ENCODE measurements around the gene PHLPP1.

Gene PHLPP1

DNA sequence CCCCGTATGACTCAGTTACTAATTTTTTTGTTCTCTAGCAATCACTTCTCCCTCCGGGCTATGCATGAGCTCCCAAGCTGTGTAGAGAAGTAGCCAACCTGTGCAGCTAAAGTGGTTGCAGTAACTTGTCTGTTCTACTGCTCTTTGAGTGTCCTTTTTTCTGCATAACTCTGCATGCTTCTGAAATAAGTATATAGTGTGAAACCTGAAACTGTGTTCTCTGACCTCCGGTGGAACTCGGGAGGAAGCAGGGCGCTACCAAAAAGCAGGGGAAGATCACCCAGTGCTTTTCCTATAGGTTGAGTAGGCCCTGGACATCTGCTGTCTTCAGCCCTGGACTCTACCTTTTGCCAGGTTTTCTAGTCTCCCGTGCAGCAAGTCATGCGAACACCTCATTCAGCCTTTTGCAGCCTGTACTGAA, 47.8 kb downstream of the PHLPP1 start:
- peak; percentile 63 for DNase-seq (ENCODE audit: low spot score)
- H3K36me3 ChIP-seq (ENCODE audit: low read depth) = no peaks in the 10 kb centered on the region
- TF ChIP-seq CTCF (IDR thresholded peaks at IDR 0.05; ENCODE audit: poor library complexity, severe bottlenecking) = no peak
- peaks cover 52% of the 10 kb centered on the region for H3K4me1 ChIP-seq (ENCODE audit: insufficient read depth, poor library complexity, severe bottlenecking)
- no peak overlapping the region for H3K4me3 ChIP-seq (ENCODE audit: severe bottlenecking)
- peak; percentile 81 for ATAC-seq (ENCODE audit: low read depth)
- no peaks in the 10 kb centered on the region for H3K27me3 ChIP-seq (ENCODE audit: insufficient read depth, poor library complexity, severe bottlenecking)
- H3K9me3 ChIP-seq (ENCODE audit: severe bottlenecking) = no peaks in the 10 kb centered on the region
- H3K27ac ChIP-seq (ENCODE audit: poor library complexity, severe bottlenecking) = peak overlapping the region; percentile 95

- H3K9me3 ChIP-seq (ENCODE audit: severe bottlenecking) = no peaks in the 10 kb centered on the region
- DNase-seq (ENCODE audit: low spot score) (no peak), ATAC-seq (ENCODE audit: low read depth) (no peak)
Observed at GRCh38 chr18:62766266-62766665, 50.9 kb downstream of the PHLPP1 start.

GRCh38 chr18:62767321-62767720, 52.0 kb downstream of the PHLPP1 start:
- Histone ChIP-seq H3K27me3 (ENCODE audit: insufficient read depth, poor library complexity, severe bottlenecking) (no peaks in the 10 kb centered on the region), H3K9me3 (ENCODE audit: severe bottlenecking) (no peaks in the 10 kb centered on the region), H3K27ac (ENCODE audit: poor library complexity, severe bottlenecking) (peak overlapping the region; percentile 95), H3K4me1 (ENCODE audit: insufficient read depth, poor library complexity, severe bottlenecking) (peaks cover 45% of the 10 kb centered on the region), H3K36me3 (ENCODE audit: low read depth) (no peaks in the 10 kb centered on the region), H3K4me3 (ENCODE audit: severe bottlenecking) (no peak overlapping the region)
- DNase-seq (ENCODE audit: low spot score) = no peak
- TF ChIP-seq CTCF (IDR thresholded peaks at IDR 0.05; ENCODE audit: poor library complexity, severe bottlenecking) = no peak
- ATAC-seq (ENCODE audit: low read depth) = peak; percentile 63

More at GRCh38 chr18:62766266-62766665, 50.9 kb downstream of the PHLPP1 start:
- Histone ChIP-seq H3K27ac (ENCODE audit: poor library complexity, severe bottlenecking) (peak overlapping the region; percentile 95), H3K27me3 (ENCODE audit: insufficient read depth, poor library complexity, severe bottlenecking) (no peaks in the 10 kb centered on the region), H3K4me3 (ENCODE audit: severe bottlenecking) (no peak overlapping the region), H3K36me3 (ENCODE audit: low read depth) (no peaks in the 10 kb centered on the region), H3K4me1 (ENCODE audit: insufficient read depth, poor library complexity, severe bottlenecking) (peaks cover 45% of the 10 kb centered on the region)
- no peak for TF ChIP-seq CTCF (IDR thresholded peaks at IDR 0.05; ENCODE audit: poor library complexity, severe bottlenecking)

DNA sequence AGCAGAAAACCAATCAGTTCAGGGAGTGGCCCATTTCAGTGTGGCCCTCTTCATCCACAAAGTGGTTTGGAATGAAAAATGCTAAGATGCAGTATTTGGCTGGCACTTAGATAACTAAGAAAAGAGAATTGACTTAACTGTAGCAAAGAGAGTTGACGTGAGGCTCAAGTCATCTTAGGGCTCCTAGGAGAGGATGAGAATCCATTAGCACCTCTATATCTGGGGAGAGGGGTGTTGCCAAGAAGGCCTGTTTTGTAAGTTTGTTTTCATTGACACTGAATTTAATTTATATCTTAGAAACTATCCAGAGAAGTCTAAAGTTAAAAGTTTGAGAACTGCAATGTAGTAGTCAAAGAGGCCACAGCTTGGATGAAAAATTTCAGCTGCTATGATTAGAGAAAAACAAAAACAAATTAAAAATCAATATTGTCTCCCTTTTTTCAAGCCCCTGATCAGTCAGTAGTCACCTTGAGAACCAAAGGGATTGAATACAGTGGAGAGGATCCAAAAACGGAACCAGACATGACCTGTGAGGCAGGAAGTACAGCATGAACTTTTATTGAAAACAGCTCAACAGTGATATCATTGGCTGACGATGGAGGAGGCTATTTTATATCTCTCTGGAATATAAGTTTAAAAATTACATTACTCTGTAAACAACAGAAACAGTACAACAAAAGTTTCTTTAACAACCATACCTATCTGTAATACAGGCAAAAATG, 52.7 kb downstream of the PHLPP1 start:
- DNase-seq (ENCODE audit: low spot score) (no peak), ATAC-seq (ENCODE audit: low read depth) (no peak; the same call in 2 of the 3 replicates)
- Histone ChIP-seq H3K9me3 (ENCODE audit: severe bottlenecking) (no peaks in the 10 kb centered on the region), H3K4me1 (ENCODE audit: insufficient read depth, poor library complexity, severe bottlenecking) (peaks cover 41% of the 10 kb centered on the region), H3K36me3 (ENCODE audit: low read depth) (no peaks in the 10 kb centered on the region), H3K4me3 (ENCODE audit: severe bottlenecking) (no peak overlapping the region), H3K27me3 (ENCODE audit: insufficient read depth, poor library complexity, severe bottlenecking) (no peaks in the 10 kb centered on the region), H3K27ac (ENCODE audit: poor library complexity, severe bottlenecking) (peak overlapping the region; percentile 95)
- no peak for TF ChIP-seq CTCF (IDR thresholded peaks at IDR 0.05; ENCODE audit: poor library complexity, severe bottlenecking)

DNA sequence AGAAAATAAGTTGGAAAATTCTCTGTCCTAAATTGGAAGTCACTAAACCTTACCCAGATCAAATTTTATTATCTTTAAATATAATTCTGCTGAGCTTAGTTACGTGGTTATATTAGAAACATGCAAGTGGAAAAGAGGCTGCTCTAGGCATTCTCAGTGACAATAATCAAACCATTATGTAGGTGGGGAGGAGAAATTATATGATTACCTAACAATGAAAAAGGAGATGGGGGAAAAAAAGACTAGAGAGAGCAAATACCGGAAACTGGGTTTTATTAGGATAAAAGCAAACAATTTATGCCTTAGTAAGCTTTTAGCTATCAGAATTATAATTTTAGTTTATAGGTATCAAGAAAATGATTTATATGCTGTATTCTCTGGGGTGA, 53.2 kb downstream of the PHLPP1 start:
- H3K27me3 ChIP-seq (ENCODE audit: insufficient read depth, poor library complexity, severe bottlenecking) = no peaks in the 10 kb centered on the region
- ATAC-seq (ENCODE audit: low read depth) (no peak), DNase-seq (ENCODE audit: low spot score) (no peak)
- H3K4me1 ChIP-seq (ENCODE audit: insufficient read depth, poor library complexity, severe bottlenecking) = peaks cover 39% of the 10 kb centered on the region
- H3K9me3 ChIP-seq (ENCODE audit: severe bottlenecking) = no peaks in the 10 kb centered on the region
- peak overlapping the region; percentile 95 for H3K27ac ChIP-seq (ENCODE audit: poor library complexity, severe bottlenecking)
- no peak overlapping the region for H3K4me3 ChIP-seq (ENCODE audit: severe bottlenecking)
- no peaks in the 10 kb centered on the region for H3K36me3 ChIP-seq (ENCODE audit: low read depth)
- no peak for TF ChIP-seq CTCF (IDR thresholded peaks at IDR 0.05; ENCODE audit: poor library complexity, severe bottlenecking)
